HG02798 (cell line): ENCODE measurements around the gene APOL2.
"Not testable (repeated sequence)": the region's sequence is repeated elsewhere in the genome, so short reads cannot be mapped to it uniquely, and the experiment has no call there.

Experiments
- ATAC-seq: cut with Tn5 transposase; IDR thresholded peaks from one replicate; pipeline ENCODE4 v1.9.1; 2021; ENCODE audit warnings: mild to moderate bottlenecking; ENCODE audit not compliant: unreplicated experiment, poor library complexity

APOL2 gene

GRCh38 chr22:36202906-36203305, 36.4 kb downstream of the APOL2 start:
- ATAC-seq = not testable (repeated sequence)

- ATAC-seq = no peak
Observed at GRCh38 chr22:36201630-36202319, 37.6 kb downstream of the APOL2 start, which contains the start of gene APOL4. APOL4 (minus strand) TSS chr22:36201809; CDS start chr22:36201734, 75 bp downstream.

- not testable (repeated sequence) for ATAC-seq
Observed at GRCh38 chr22:36201025-36201424, 38.3 kb downstream of the APOL2 start.

GRCh38 chr22:36199001-36199551, 40.3 kb downstream of the APOL2 start:
- no peak for ATAC-seq

- ATAC-seq = no peak
Observed at GRCh38 chr22:36198536-36198935, 40.8 kb downstream of the APOL2 start.

- ATAC-seq = no peak
Observed at GRCh38 chr22:36197514-36198146, 41.7 kb downstream of the APOL2 start.

GRCh38 chr22:36197065-36197440, 42.3 kb downstream of the APOL2 start:
- ATAC-seq = no peak

- no peak for ATAC-seq
Observed at GRCh38 chr22:36196254-36197064, 42.9 kb downstream of the APOL2 start.

- no peak for ATAC-seq
Observed at GRCh38 chr22:36194971-36195370, 44.4 kb downstream of the APOL2 start.

GRCh38 chr22:36194385-36194784, 44.9 kb downstream of the APOL2 start:
- ATAC-seq = no peak

- ATAC-seq = no peak
Observed at GRCh38 chr22:36193577-36193976, 45.8 kb downstream of the APOL2 start.

GRCh38 chr22:36193171-36193570, 46.2 kb downstream of the APOL2 start:
- ATAC-seq = no peak

GRCh38 chr22:36192542-36192941, 46.8 kb downstream of the APOL2 start:
- ATAC-seq = no peak

- no peak for ATAC-seq
Observed at GRCh38 chr22:36191106-36191836, 48.1 kb downstream of the APOL2 start.

- not testable (repeated sequence) for ATAC-seq
Observed at GRCh38 chr22:36187862-36188261, 51.5 kb downstream of the APOL2 start.

- no peak for ATAC-seq
Observed at GRCh38 chr22:36185828-36186624, 53.3 kb downstream of the APOL2 start.

- no peak for ATAC-seq
Observed at GRCh38 chr22:36184433-36185025, 54.8 kb downstream of the APOL2 start.

GRCh38 chr22:36183446-36183845, 55.9 kb downstream of the APOL2 start:
- no peak for ATAC-seq

GRCh38 chr22:36182857-36183256, 56.5 kb downstream of the APOL2 start:
- no peak for ATAC-seq
